Adrenal gland (tissue), 12 donors: ENCODE data around the gene ABLIM2. TPM values are rescaled to one million over a fixed set of nuclear protein-coding genes. Genes with fewer than 3 reads are reported as not detected.

Experiments
- DNase-seq, 7 donors: peaks; one replicate each; pipeline ENCODE4 v3.0.0-alpha.2; 2019 to 2020
- H3K27ac ChIP-seq, 5 donors: fragments of 200-600 bp; sonication (generic) in 4 of 5; 1 replicate in 3 of 5; 2 replicates in 2 of 5; pipeline versions ENCODE4 v1.5.1 to v1.8.0; 2016 to 2020; ENCODE audit warnings: mild to moderate bottlenecking in 1 of 5
- H3K27me3 ChIP-seq: fragments of 200-600 bp; 2 replicates; pipeline ENCODE4 v1.8.0; 2021
- H3K36me3 ChIP-seq, 2 donors: fragments of 200-600 bp; replicated peaks in 1 of 2; 1 replicate in 1 of 2; 2 replicates in 1 of 2; pipeline versions ENCODE4 v1.5.1 to v1.8.0; 2018 to 2022
- H3K4me1 ChIP-seq, 2 donors: fragments of 200-600 bp; replicated peaks in 1 of 2; 1 replicate in 1 of 2; 2 replicates in 1 of 2; pipeline versions ENCODE4 v1.5.1 to v1.8.0; 2018 to 2021
- H3K4me3 ChIP-seq, 4 donors: fragments of 200-600 bp; sonication (generic) in 3 of 4; one replicate each; pipeline ENCODE4 v1.5.1; 2016 to 2018
- H3K9me3 ChIP-seq, 3 donors: fragments of 200-600 bp; sonication (generic) in 1 of 3; replicated peaks in 1 of 3; 1 replicate in 2 of 3; 2 replicates in 1 of 3; pipeline versions ENCODE4 v1.5.1 to v1.8.0; 2016 to 2021
- CTCF ChIP-seq, 6 experiments: fragments of 450-650 bp in 4 of 6; fragments of 200-600 bp in 2 of 6; sonication (generic) in 1 of 6; IDR thresholded peaks; 1 replicate in 5 of 6; 2 replicates in 1 of 6; pipeline versions ENCODE4 v1.5.1 to v1.8.0; 2016 to 2021; ENCODE audit warnings: antibody characterized with exemption in 6 of 6, mild to moderate bottlenecking in 2 of 6, moderate library complexity in 1 of 6
- POLR2A ChIP-seq, 2 donors: fragments of 450-650 bp; IDR thresholded peaks; one replicate each; pipeline ENCODE4 v1.6.1; 2017; ENCODE audit warnings: antibody characterized with exemption in 2 of 2, mild to moderate bottlenecking in 2 of 2, moderate library complexity in 1 of 2
- WGBS, 4 donors: extraction: QIAGEN DNeasy Blood & Tissue Kit in 2 of 4; methylation state at CpG; one replicate each; pipeline versions ENCODE4 v1.1.5 to v1.1.7; 2013 to 2017; 5-methylcytosine and 5-hydroxymethylcytosine counted together
- intact Hi-C, 2 donors: fragments of 100-400 bp; cut with DNase I; formaldehyde crosslinking; loops; one replicate each; pipeline versions ENCODE4 v1.14.1 to v1.15.0; 2022 to 2023
- polyA plus RNA-seq, 3 donors: library from polyadenylated mRNA; stranded (reverse); fragments of 200-250 nt in 2 of 3; fragments of 350-450 nt in 1 of 3; fragmentation: Illumina TruSeq in 1 of 3; extraction: RNeasy Lipid Tissue Mini Kit (QIAGEN cat#74804) in 1 of 3; gene quantifications; one replicate each; pipeline ENCODE4 v1.2.3, GENCODE V29; 2013 to 2014
- total RNA-seq, 9 donors: library from RNA; depleted of rRNA in 4 of 9; stranded (reverse); fragments of >200 nt in 4 of 9; fragments of 120-200 nt in 1 of 9; fragmentation: NEBNext Ultra II Directional in 1 of 9; extraction: Animal tissue kit (Norgen Biotek cat#: 25700) in 1 of 9; gene quantifications; one replicate each; pipeline versions ENCODE4 v1.1.0 to v1.2.4, GENCODE V29; 2013 to 2023
- donor health status: healthy with polysubstance abuse.
- donor health status: Bipolar disorder and iron deficiency.
- donor health status: DM: yes; HTN: yes; CAD: no.
- donor health status: DM: no; HTN: no; CAD: no.
- donor health status: DM: no; HTN: no; CAD: no.
- donor health status: DM: yes; HTN: yes; CAD: no.

ABLIM2 gene
- total and polyA plus RNA-seq, 12 donors, result 5.8 to 31.2 (median 14.6) TPM

GRCh38 chr4:7966281-7967062 lies 192.1 kb downstream of the ABLIM2 start:
- Histone ChIP-seq H3K36me3 (no peaks in the 10 kb centered on the region), H3K4me1 (peaks cover 0 to 15% of the 10 kb centered on the region in 2 donors), H3K9me3 (no peaks in the 10 kb centered on the region), H3K27ac (no peak overlapping the region), H3K27me3 (no peaks in the 10 kb centered on the region), H3K4me3 (no peak overlapping the region)
- WGBS, 4 donors, result 86 to 90% (median 88%) methylated on average over 19 to 37 of the region's 37 CpGs
- no peak for DNase-seq
- TF ChIP-seq POLR2A (IDR thresholded peaks at IDR 0.05), result no peak
- no peak for TF ChIP-seq CTCF (IDR thresholded peaks at IDR 0.05)
- intact Hi-C loops, result no loop called here

- Histone ChIP-seq H3K4me3 (no peak overlapping the region), H3K9me3 (no peaks in the 10 kb centered on the region), H3K27ac (peak overlapping the region in 1 of 5 donors; percentile 10), H3K27me3 (no peaks in the 10 kb centered on the region), H3K36me3 (no peaks in the 10 kb centered on the region), H3K4me1 (peaks cover 14 to 25% of the 10 kb centered on the region in 2 donors)
- intact Hi-C loops, result no loop called here
- DNase-seq, result peak in 4 of 7 donors; percentile 38 to 69 (median 42)
- 69 to 79% (median 78%) methylated on average over 15 to 23 of the region's 23 CpGs for WGBS, 4 donors
- TF ChIP-seq POLR2A (IDR thresholded peaks at IDR 0.05) (no peak), CTCF (IDR thresholded peaks at IDR 0.05) (no peak)
Observed at GRCh38 chr4:7964890-7965662, 193.5 kb downstream of the ABLIM2 start.

GRCh38 chr4:7964459-7964858 lies 194.2 kb downstream of the ABLIM2 start:
- no peak overlapping the region for H3K27ac ChIP-seq
- intact Hi-C loops, result no loop called here
- H3K4me3 ChIP-seq, result no peak overlapping the region
- H3K27me3 ChIP-seq, result no peaks in the 10 kb centered on the region
- WGBS, 4 donors, result 86 to 91% (median 89%) methylated on average over 5 of the region's 5 CpGs
- H3K4me1 ChIP-seq, result peaks cover 14 to 24% of the 10 kb centered on the region in 2 donors
- H3K36me3 ChIP-seq, result no peaks in the 10 kb centered on the region
- TF ChIP-seq CTCF (IDR thresholded peaks at IDR 0.05) (no peak), POLR2A (IDR thresholded peaks at IDR 0.05) (no peak)
- DNase-seq, result no peak
- H3K9me3 ChIP-seq, result no peaks in the 10 kb centered on the region

GRCh38 chr4:7963691-7964090 lies 194.9 kb downstream of the ABLIM2 start:
- no peak for TF ChIP-seq POLR2A (IDR thresholded peaks at IDR 0.05)
- no peak for TF ChIP-seq CTCF (IDR thresholded peaks at IDR 0.05)
- 92 to 96% (median 95%) methylated on average over 10 to 12 of the region's 12 CpGs for WGBS, 4 donors
- H3K4me1 ChIP-seq, result peaks cover 14 to 24% of the 10 kb centered on the region in 2 donors
- no peaks in the 10 kb centered on the region for H3K27me3 ChIP-seq
- intact Hi-C loops, result no loop called here
- no peak overlapping the region for H3K27ac ChIP-seq
- H3K4me3 ChIP-seq, result no peak overlapping the region
- H3K36me3 ChIP-seq, result no peaks in the 10 kb centered on the region
- no peaks in the 10 kb centered on the region for H3K9me3 ChIP-seq
- no peak for DNase-seq
